Cerebellar cortex (tissue), 1 donor: Measurements from ENCODE around the gene SPI1.
"Not testable (repeated sequence)": the region's sequence is repeated elsewhere in the genome, so short reads cannot be mapped to it uniquely, and the experiment has no call there.

Source experiments
- DNase-seq: peaks from one replicate; pipeline ENCODE4 v3.0.0-alpha.2; 2015; ENCODE audit warnings: low spot score

SPI1 gene

GRCh38 chr11:47340010-47340409 lies 38.3 kb downstream of the SPI1 start:
- DNase-seq = no peak

GRCh38 chr11:47338396-47339241 lies 39.7 kb downstream of the SPI1 start:
- DNase-seq = no peak

- DNase-seq = no peak
These were observed 41.0 kb downstream of the SPI1 start for GRCh38 chr11:47337229-47337924.

- no peak for DNase-seq
These were observed 41.8 kb downstream of the SPI1 start for GRCh38 chr11:47336595-47336994.

GRCh38 chr11:47335733-47336132 lies 42.6 kb downstream of the SPI1 start:
- DNase-seq = no peak

GRCh38 chr11:47334699-47335411 lies 43.5 kb downstream of the SPI1 start:
- not testable (repeated sequence) for DNase-seq

GRCh38 chr11:47333886-47334443 lies 44.4 kb downstream of the SPI1 start:
- no peak for DNase-seq

GRCh38 chr11:47333526-47333845 lies 44.9 kb downstream of the SPI1 start:
- DNase-seq = no peak

GRCh38 chr11:47332791-47333525 lies 45.4 kb downstream of the SPI1 start:
- DNase-seq = no peak

- no peak for DNase-seq
These were observed 46.0 kb downstream of the SPI1 start for GRCh38 chr11:47332303-47332711.

GRCh38 chr11:47331454-47332302 lies 46.7 kb downstream of the SPI1 start:
- no peak for DNase-seq

GRCh38 chr11:47329987-47330931 lies 48.1 kb downstream of the SPI1 start:
- peak; percentile 87 for DNase-seq

- no peak for DNase-seq
These were observed 48.8 kb downstream of the SPI1 start for GRCh38 chr11:47329431-47329986.

GRCh38 chr11:47328449-47329390 lies 49.6 kb downstream of the SPI1 start:
- no peak for DNase-seq

GRCh38 chr11:47327949-47328348 lies 50.4 kb downstream of the SPI1 start:
- DNase-seq = no peak

- no peak for DNase-seq
These were observed 51.3 kb downstream of the SPI1 start for GRCh38 chr11:47327025-47327424.

GRCh38 chr11:47326198-47326597 lies 52.1 kb downstream of the SPI1 start:
- DNase-seq = no peak
